ENCODE data around the gene PUS7. TPM values are rescaled to one million over a fixed set of nuclear protein-coding genes. Genes with fewer than 3 reads are reported as not detected.

PUS7 gene
- total and polyA plus RNA-seq, 2 donors (not counting 3 experiments of a cell fraction or from before 2014, with no cell fraction given): 15.8 to 33.9 TPM

- Histone ChIP-seq H4K20me1 (replicated peaks; ENCODE audit: control insufficient read depth, extremely low read depth, insufficient read depth, low read length) (no peaks in the 10 kb centered on the region), H3K4me2 (ENCODE audit: insufficient read depth, low read length) (no peak overlapping the region), H3K4me1 (ENCODE audit: control insufficient read depth, extremely low read depth, insufficient read depth, low read length) (peaks cover 7% of the 10 kb centered on the region), H3K79me2 (ENCODE audit: control insufficient read depth, insufficient read depth, low read length) (peaks cover 61% of the 10 kb centered on the region), H3K36me3 (ENCODE audit: control insufficient read depth in 2 of 2, extremely low read depth in 1 of 2, insufficient read depth in 2 of 2, low read length in 2 of 2) (peaks cover 0 to 2% of the 10 kb centered on the region in 2 experiments), H3K9me1 (replicated peaks; ENCODE audit: control insufficient read depth, extremely low read depth, insufficient read depth, low read length) (no peaks in the 10 kb centered on the region), H3K9ac (replicated peaks; ENCODE audit: extremely low read depth, insufficient read depth, low read length) (no peak overlapping the region), H2AFZ (ENCODE audit: low read depth, low read length) (no peak overlapping the region), H3K4me3 (replicated peaks in 1 of 3; ENCODE audit: insufficient read depth in 1 of 3, low read depth in 1 of 3, low read length in 3 of 3) (no peak overlapping the region), H3K27ac (ENCODE audit: insufficient read depth, low read depth, low read length) (no peak overlapping the region), H3K27me3 (ENCODE audit: control insufficient read depth in 2 of 2, insufficient read depth in 2 of 2, low read length in 2 of 2) (no peaks in the 10 kb centered on the region), H3K9me3 (replicated peaks; ENCODE audit: control insufficient read depth, insufficient read depth, low read length) (no peaks in the 10 kb centered on the region)
- intact Hi-C loops (cut with micrococcal nuclease): no loop called here
- no TSS peak for BruUV-seq (replicated peaks)
- POLR2A ChIA-PET: no interaction called here
- no peak for DNase-seq (ENCODE audit: low read depth, low spot score)
- dilution Hi-C loops (cut with MboI; ENCODE audit: extremely low pct_ligation_motif_present, low sequenced_read_pairs): no loop called here
- FAIRE-seq: no peak
- CTCF ChIA-PET: no interaction called here
- no peak for TF ChIP-seq CTCF (IDR thresholded peaks at IDR 0.05; ENCODE audit: extremely low read depth in 1 of 2, insufficient read depth in 1 of 2, low read depth in 1 of 2, low read length in 2 of 2)
- TF ChIP-seq MYC (IDR thresholded peaks at IDR 0.05; ENCODE audit: low read depth, low read length): no peak
- no peak for TF ChIP-seq EZH2 (IDR thresholded peaks at IDR 0.05; ENCODE audit: borderline replicate concordance, low read depth, low read length, severe bottlenecking)
- no peak for TF ChIP-seq GATA2 (IDR thresholded peaks at IDR 0.05; ENCODE audit: insufficient read depth, insufficient read length, low read depth, low read length)
- TF ChIP-seq POLR2A (IDR thresholded peaks at IDR 0.05; ENCODE audit: low read depth, low read length): no peak
- no peak for TF ChIP-seq POLR2AphosphoS5 (IDR thresholded peaks at IDR 0.05; ENCODE audit: insufficient read depth, low read depth, low read length)
- no peak for TF ChIP-seq JUN (IDR thresholded peaks at IDR 0.05; ENCODE audit: borderline replicate concordance, insufficient read depth, insufficient read length, low read depth)
- TF ChIP-seq MAX (IDR thresholded peaks at IDR 0.05; ENCODE audit: insufficient read depth, insufficient read length): no peak
- no peak for TF ChIP-seq FOS (IDR thresholded peaks at IDR 0.05; ENCODE audit: borderline replicate concordance, insufficient read depth, low read length)
Measured at GRCh38 chr7:105512415-105512814, 9.7 kb downstream of the PUS7 start.

All from endothelial cell of umbilical vein (primary cell).